Hepatocyte (in vitro differentiated cells): ENCODE data around the gene PDPN.

Experiments used
- EZH2phosphoT487 ChIP-seq: fragments of 200-600 bp; sonication (generic); IDR thresholded peaks from one replicate; pipeline ENCODE4 v1.6.1; 2018; ENCODE audit warnings: antibody characterized with exemption, mild to moderate bottlenecking, low read depth, moderate library complexity; ENCODE audit not compliant: unreplicated experiment, severe bottlenecking
- TF ChIP-seq, protein P1 (sequence below): fragments of 200-600 bp; sonication (generic); IDR thresholded peaks from 2 replicates; pipeline ENCODE4 v1.5.1; 2016; ENCODE audit warnings: antibody characterized with exemption, mild to moderate bottlenecking; ENCODE audit not compliant: poor library complexity

DNA sequence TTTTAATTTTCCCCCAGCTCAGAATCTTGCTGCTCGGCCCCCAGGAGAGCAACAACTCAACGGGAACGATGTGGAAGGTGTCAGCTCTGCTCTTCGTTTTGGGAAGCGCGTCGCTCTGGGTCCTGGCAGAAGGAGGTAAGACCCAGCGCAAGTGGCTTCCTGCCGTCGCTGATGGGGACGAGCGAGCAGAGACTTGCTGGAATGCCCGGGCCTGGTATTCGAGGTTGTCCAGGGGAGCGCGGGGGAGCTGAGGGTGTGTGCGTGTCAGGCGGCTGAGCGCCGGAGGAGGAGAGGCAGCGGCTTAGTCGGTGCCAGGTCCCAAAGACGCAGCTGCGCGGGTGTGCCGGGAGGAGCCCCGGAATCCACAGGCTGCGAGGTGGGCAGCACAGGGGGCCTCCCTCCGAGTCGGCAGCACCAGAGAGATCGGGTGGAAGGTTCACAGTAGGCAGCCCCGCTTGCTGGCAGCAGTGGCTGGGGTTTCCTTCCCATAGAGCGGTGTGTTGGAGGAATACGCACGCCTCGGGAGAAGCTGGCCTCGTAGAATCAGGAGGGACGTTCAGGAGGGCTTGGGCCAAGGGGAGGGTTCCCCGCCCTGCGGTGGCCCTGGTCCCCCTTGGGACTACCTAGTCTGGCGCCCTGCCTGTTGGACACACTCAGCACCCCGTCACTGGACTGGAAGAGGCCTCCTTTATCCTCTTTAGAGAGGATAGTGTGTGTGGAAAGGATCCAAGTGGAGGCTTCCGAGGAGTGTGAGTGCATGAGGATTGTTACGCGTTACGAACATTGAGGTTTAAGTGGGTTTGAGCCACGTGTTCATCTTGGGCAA is 547 bp downstream of the PDPN start:
- TF ChIP-seq, protein P1, sequence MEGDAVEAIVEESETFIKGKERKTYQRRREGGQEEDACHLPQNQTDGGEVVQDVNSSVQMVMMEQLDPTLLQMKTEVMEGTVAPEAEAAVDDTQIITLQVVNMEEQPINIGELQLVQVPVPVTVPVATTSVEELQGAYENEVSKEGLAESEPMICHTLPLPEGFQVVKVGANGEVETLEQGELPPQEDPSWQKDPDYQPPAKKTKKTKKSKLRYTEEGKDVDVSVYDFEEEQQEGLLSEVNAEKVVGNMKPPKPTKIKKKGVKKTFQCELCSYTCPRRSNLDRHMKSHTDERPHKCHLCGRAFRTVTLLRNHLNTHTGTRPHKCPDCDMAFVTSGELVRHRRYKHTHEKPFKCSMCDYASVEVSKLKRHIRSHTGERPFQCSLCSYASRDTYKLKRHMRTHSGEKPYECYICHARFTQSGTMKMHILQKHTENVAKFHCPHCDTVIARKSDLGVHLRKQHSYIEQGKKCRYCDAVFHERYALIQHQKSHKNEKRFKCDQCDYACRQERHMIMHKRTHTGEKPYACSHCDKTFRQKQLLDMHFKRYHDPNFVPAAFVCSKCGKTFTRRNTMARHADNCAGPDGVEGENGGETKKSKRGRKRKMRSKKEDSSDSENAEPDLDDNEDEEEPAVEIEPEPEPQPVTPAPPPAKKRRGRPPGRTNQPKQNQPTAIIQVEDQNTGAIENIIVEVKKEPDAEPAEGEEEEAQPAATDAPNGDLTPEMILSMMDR: no peak
- no peak for TF ChIP-seq EZH2phosphoT487
